Spleen (tissue), 7 donors: ENCODE results near the gene MRAP.

Experiments used
- POLR2A ChIP-seq, 3 donors: fragments of 450-650 bp; IDR thresholded peaks; one replicate each; pipeline ENCODE4 v1.5.1; 2017; ENCODE audit warnings: antibody characterized with exemption in 3 of 3, mild to moderate bottlenecking in 1 of 3
- POLR2AphosphoS5 ChIP-seq, 3 donors: sonication (generic); formaldehyde crosslinking; IDR thresholded peaks; one replicate each; pipeline ENCODE4 v1.5.1; 2017; ENCODE audit warnings: antibody characterized with exemption in 3 of 3
- TF ChIP-seq, protein P1 (sequence below), 11 experiments: fragments of 200-600 bp in 7 of 11; fragments of 450-650 bp in 4 of 11; sonication (generic) in 4 of 11; IDR thresholded peaks in 8 of 11; conservative IDR thresholded peaks in 3 of 11; 1 replicate in 7 of 11; 2 replicates in 4 of 11; pipeline versions ENCODE4 v1.4.0 to v1.8.0; 2016 to 2021; ENCODE audit warnings: antibody characterized with exemption in 11 of 11, inconsistent platforms in 4 of 11, mild to moderate bottlenecking in 1 of 11
- donor health status: DM: no; HTN: no; CAD: no; lungs with moderate emphysema.
- donor health status: DM: no; HTN: no; CAD: no.
- donor health status: DM: no; HTN: no; CAD: no.

DNA sequence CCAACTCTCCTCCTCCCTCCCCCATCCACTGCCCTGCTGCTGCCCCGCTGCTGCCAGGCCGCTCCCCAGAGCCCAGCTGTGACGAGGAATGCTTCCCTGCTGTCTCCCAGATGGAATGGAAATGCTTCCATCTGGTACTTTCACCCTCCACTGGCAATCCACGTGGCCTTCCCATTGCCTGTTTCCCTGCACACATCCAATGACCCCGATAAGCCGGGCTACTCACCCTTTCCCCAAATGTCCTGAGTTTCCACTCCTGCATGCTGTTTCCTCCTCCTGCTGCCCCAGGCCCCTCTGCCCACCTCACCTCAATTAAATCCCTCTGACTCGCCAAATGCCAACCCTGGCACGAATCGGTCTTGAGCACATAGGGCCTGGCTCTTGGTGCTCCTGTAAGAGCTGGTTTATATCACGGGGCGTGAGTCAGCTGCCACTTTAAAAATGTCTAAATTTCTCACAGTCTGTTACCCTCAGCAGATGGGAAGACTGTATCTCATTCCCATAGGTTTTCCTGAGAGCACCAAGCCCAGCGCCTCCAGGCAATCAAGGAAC is 36.4 kb downstream of the MRAP start:
- TF ChIP-seq, protein P1, sequence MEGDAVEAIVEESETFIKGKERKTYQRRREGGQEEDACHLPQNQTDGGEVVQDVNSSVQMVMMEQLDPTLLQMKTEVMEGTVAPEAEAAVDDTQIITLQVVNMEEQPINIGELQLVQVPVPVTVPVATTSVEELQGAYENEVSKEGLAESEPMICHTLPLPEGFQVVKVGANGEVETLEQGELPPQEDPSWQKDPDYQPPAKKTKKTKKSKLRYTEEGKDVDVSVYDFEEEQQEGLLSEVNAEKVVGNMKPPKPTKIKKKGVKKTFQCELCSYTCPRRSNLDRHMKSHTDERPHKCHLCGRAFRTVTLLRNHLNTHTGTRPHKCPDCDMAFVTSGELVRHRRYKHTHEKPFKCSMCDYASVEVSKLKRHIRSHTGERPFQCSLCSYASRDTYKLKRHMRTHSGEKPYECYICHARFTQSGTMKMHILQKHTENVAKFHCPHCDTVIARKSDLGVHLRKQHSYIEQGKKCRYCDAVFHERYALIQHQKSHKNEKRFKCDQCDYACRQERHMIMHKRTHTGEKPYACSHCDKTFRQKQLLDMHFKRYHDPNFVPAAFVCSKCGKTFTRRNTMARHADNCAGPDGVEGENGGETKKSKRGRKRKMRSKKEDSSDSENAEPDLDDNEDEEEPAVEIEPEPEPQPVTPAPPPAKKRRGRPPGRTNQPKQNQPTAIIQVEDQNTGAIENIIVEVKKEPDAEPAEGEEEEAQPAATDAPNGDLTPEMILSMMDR (IDR thresholded peaks at IDR 0.05 in 8 of 11, conservative IDR thresholded peaks at IDR 0.05 in 3 of 11), result no peak
- TF ChIP-seq POLR2A (IDR thresholded peaks at IDR 0.05), result no peak
- TF ChIP-seq POLR2AphosphoS5 (IDR thresholded peaks at IDR 0.05), result no peak
